ENCODE data around the gene FAM83F.

The FAM83F gene

GRCh38 chr22:40015358-40015976 is 20.7 kb downstream of the FAM83F start:
- in situ Hi-C loops (cut with HindIII; ENCODE audit: low sequenced_read_pairs), result no loop called here
- no peak for DNase-seq (ENCODE audit: low read depth, low spot score)
- H3K4me3 ChIP-seq (ENCODE audit: low read depth, low read length), result no peak overlapping the region
- TF ChIP-seq CTCF (IDR thresholded peaks at IDR 0.05; ENCODE audit: low read depth, low read length), result no peak

- no peak for DNase-seq (ENCODE audit: low read depth, low spot score)
- in situ Hi-C loops (cut with HindIII; ENCODE audit: low sequenced_read_pairs), result no loop called here
- no peak for TF ChIP-seq CTCF (IDR thresholded peaks at IDR 0.05; ENCODE audit: low read depth, low read length)
- no peak overlapping the region for H3K4me3 ChIP-seq (ENCODE audit: low read depth, low read length)
These were observed 23.3 kb downstream of the FAM83F start for GRCh38 chr22:40018051-40018450.

- in situ Hi-C loops (cut with HindIII; ENCODE audit: low sequenced_read_pairs), result no loop called here
- no peak for DNase-seq (ENCODE audit: low read depth, low spot score)
- H3K4me3 ChIP-seq (ENCODE audit: low read depth, low read length), result no peak overlapping the region
- TF ChIP-seq CTCF (IDR thresholded peaks at IDR 0.05; ENCODE audit: low read depth, low read length), result no peak
These were observed 24.3 kb downstream of the FAM83F start for GRCh38 chr22:40019100-40019499.

GRCh38 chr22:40020956-40021355 is 26.2 kb downstream of the FAM83F start:
- TF ChIP-seq CTCF (IDR thresholded peaks at IDR 0.05; ENCODE audit: low read depth, low read length), result no peak
- no peak overlapping the region for H3K4me3 ChIP-seq (ENCODE audit: low read depth, low read length)
- in situ Hi-C loops (cut with HindIII; ENCODE audit: low sequenced_read_pairs), result no loop called here
- DNase-seq (ENCODE audit: low read depth, low spot score), result no peak

GRCh38 chr22:40021401-40022000 is 26.7 kb downstream of the FAM83F start:
- in situ Hi-C loops (cut with HindIII; ENCODE audit: low sequenced_read_pairs), result no loop called here
- no peak for TF ChIP-seq CTCF (IDR thresholded peaks at IDR 0.05; ENCODE audit: low read depth, low read length)
- no peak overlapping the region for H3K4me3 ChIP-seq (ENCODE audit: low read depth, low read length)
- DNase-seq (ENCODE audit: low read depth, low spot score), result no peak

- no peak overlapping the region for H3K4me3 ChIP-seq (ENCODE audit: low read depth, low read length)
- in situ Hi-C loops (cut with HindIII; ENCODE audit: low sequenced_read_pairs), result no loop called here
- no peak for TF ChIP-seq CTCF (IDR thresholded peaks at IDR 0.05; ENCODE audit: low read depth, low read length)
- no peak for DNase-seq (ENCODE audit: low read depth, low spot score)
These were observed 27.9 kb downstream of the FAM83F start for GRCh38 chr22:40022536-40023240.
